NCI-H2171 treated with DMSO at 0.1 percent for 48 hours (cell line): Measurements from ENCODE around the gene LIMS1.
"Not testable (repeated sequence)": the region's sequence is repeated elsewhere in the genome, so short reads cannot be mapped to it uniquely, and the experiment has no call there.

Experiments
- DNase-seq: peaks from one replicate; lab custom pipeline; 2025; lab: John Stamatoyannopoulos, UW

LIMS1 gene

DNA sequence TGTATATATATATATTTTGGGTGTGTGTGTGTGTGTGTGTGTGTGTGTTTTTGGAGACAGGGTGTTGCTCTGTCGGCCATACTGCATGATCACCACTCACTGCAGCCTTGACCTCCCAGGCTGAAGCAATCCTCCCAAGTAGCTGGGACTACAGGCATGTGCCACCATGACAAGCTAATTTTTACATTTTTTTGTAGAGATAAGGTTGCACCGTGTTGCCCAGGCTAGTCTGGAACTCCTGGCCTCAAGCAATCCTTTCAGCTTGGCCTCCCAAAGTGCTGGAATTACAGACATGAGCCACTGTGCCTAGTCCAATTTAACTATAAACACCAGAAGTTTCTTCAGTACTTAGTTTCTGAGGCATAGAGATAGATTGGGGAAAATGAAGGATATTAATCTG is 18.3 kb downstream of the LIMS1 start:
- DNase-seq, result no peak

DNA sequence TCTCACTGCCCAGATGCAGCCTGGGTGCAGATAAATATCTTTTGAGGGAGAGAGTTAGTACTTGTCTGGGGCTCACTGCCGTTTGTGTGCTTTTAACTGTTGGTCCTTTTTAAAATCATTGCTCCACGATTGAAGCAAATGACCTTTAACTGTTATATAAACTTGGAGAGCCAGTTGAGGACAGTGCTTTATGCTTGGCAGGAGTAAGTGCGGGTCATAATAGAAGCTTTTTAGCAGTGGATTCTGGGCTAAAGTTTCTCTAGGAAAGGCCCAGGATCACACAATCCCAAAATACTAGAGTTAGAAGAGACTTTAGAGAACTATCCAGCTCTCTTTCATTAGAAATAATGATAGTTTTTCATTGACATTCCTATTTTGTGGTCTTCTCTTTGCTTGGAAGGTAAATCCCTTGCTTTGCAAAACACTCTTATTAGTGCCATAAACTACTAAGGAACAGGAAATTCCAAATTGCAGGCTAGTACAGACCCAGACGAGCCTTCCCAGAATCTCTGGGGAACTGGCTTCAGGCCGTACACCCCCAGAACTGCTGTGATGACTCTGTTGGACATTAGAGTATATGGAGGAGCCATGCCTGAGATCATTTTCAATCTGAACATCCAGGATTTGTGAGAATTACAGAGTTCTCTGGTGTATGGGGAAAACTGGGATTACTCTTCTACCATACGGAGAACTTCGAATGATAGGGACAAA is 19.1 kb downstream of the LIMS1 start:
- DNase-seq, result no peak

DNA sequence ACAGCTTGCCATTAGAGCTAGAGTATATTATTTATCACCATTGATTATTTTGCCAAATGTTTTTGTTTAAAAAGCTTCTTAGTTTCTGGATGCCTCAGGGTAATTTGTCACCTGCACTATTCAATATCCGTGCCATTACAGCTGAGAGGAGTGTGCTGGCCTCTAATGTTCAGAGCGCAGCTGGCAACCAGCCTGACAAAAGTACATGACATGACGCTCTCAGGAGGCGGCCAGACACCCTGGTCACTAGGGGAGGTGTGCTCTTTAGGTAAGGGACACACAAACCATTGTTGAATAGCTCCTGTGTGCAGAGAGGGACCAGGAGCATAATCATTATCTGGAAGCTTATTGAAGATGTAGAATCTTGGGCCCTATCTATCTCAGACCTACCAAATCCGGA is 20.3 kb downstream of the LIMS1 start:
- DNase-seq, result no peak

DNA sequence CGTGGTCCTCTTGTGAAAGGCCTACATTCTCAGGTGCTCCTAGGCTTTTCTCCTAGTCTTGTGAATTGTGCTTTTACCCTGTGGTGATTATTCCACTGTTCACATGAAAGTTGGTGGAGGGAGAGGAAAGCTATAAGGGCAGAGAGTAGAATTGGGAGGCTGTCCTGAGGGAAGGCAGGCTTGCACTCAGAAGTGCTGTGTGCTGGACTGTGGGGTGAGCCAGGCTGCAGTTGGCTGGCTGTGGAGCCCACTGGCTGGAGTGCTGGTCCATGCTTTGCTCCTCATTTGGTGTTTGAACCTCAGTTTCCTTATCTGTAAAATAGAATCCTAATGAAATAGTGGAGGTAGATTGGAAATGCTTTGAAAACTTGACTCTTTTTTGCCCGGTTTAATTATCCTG is 21.3 kb downstream of the LIMS1 start:
- no peak for DNase-seq

DNA sequence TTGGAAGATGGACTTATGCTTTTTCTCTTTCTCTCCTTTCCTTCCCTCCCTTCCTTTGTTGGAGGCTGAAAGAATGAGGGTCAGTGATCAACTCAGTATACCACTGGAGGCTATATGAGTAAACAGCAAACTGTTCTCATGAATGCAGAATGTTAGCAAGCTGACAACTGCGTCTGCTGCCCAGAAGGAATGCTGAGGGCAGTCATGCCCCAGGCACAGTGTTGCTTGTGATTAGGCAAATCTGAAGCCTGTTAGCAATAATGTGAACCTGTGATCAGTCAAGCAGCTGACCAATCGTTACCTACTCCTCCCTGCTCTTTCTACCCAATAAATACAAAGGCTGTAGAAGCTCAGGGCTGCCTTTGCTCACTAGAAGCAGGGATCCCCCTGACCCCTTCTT is 22.3 kb downstream of the LIMS1 start:
- not testable (repeated sequence) for DNase-seq

DNA sequence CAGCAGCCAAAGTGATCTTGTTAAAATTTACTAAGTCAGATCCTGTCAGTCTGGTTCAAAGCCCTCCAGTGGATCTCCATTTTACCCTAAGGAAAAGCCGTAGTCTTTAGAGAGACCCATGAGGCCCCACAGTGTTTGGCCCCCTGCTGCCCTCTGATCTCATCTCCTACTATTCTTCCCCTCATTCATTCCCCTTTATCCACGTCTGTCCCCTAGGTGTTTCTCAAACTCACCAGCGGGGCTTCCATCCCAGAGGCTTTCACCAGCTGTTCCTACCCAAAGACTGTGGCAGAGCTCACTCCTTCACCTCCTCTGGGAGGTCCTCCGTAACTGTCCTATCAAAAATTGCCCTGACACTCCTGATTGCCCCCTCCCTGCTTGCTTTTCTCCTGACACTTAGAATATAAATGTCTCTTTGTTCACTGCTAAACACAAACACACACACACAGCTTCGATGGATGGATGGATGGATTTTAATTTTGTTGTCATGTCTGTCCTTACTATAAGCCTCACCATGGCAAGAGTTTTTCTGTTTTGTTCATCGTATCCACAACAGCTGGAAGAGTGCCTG is 26.1 kb downstream of the LIMS1 start:
- DNase-seq, result no peak

DNA sequence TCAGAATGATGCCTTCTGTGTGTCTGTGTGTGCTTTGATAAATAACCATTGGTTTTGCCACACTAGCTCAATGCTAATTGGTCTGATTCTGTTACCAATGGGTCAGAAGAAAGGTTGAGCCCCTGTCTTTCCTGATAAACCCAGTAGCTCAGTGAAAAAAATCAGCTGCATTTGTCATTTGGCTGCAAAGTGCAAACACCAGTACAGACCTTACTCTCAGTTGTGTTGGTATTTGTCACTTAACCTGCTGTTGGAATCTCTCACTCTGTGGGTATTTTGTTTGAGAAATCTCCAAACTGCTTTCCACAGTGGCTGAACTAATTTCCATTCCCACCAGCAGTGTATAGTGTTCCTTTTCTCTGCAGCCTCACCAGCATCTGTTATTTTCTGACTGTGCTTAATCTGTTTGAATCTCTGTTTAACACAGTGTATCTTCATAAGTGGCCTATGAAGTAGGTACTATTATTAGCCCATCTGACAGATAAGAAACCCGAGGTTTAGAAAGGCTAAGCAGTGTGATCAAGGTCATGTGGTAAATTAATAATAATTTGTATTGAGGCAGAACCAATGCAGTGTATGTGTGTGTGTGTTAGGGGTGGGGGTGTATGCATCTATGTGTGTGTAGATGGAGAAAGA is 26.7 kb downstream of the LIMS1 start:
- no peak for DNase-seq

DNA sequence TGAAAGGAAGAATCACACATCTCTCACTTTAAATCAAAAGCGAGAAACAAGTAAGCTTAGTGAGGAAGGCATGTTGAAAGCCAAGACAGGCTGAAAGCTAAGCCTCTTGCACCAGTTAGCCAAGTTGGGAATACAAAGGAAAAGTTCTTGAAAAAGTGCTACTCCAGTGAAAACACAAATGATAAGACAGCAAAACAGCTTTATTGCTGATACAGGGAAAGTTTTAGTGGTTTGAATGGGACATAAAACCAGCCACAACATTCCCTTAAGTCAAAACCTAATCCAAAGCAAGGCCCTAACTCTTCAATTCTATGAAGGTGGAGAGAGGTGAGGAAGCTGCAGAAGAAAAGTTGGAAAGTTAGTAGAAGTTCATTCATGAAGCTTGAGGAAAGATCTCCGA is 28.0 kb downstream of the LIMS1 start:
- no peak for DNase-seq

DNA sequence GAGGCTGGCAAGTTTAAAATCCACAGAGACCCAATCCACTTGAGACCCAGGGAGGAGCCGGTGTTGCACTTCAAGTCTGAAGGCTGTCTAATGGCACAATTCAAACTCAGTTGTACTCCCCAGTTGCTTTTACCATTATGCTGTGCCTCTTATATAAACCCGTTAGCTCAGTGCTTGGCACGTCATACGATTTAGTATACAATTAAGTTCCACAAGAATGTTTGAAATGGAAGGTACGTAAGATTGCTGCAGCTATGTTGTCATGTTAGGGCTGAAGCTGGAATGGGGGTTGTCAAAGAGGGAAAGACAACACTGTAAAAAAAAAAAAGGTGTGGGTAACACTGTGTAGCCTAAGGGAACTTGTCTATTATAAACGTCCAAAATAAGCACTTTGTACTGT is 30.2 kb downstream of the LIMS1 start:
- DNase-seq, result no peak

DNA sequence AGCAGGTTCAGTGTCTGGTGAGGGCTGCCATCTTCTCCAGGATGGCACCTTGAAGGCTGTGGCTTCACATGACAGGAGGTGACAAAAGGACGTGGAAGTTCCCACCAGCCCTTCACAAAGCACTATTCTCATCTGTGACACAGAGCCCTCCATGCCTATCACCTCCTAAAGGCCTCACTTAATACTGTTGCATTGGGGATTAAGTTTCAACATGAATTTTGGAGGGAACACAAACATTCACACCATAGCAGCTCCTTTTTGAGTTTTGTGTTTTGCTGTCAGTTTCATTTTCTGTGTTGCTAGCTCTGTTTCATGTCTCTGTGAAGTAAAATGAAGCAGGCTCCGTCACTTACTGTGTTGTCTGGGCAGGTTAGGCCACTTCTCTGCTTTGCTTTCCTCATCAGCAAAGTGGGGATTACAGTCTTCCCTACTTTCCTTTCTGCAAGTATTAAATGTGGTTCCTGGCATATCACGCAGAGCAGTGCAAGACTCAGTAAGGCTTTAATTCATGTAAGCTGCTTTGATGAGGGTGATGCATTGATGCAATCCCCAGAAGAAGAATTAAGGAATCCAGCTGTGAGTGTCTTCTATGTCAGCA is 31.6 kb downstream of the LIMS1 start:
- DNase-seq, result no peak

DNA sequence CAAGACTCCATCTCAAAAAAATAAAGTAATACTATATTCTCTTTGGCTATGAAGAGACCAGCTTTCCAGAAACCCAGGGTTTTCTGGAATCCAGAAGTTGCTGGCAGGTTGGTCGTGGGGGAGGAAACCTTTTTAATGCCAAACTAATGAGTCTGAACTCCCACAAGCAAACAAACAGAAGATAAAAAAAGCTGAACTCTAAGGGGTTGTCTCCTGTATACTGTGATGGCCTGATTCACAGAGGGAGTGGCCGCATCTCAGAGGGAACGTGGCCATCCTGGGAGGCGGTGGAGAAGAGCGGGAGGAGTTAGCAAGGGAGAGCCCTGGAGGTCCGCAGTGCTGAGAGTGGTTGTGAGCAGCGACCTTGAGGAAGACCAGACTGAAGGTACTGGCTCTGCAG is 36.1 kb downstream of the LIMS1 start:
- DNase-seq, result no peak

DNA sequence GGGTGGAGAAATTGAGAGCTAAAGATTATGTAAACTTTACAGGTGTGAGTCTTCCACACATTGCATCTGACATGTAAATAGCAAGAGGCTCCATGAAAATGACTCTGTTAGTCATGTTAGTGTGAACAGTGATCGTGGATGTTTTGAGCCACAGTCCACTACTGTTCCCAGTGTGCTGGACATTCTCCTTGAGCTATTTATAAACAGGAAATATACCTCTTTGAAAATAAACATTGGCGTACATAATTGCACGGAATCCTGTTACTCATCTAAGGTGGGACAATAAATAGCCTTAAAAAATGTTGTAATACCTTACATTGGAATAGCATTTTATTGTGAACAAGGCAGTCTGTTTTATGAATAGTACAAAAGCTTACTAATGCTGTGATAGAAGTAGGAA is 37.0 kb downstream of the LIMS1 start:
- no peak for DNase-seq

DNA sequence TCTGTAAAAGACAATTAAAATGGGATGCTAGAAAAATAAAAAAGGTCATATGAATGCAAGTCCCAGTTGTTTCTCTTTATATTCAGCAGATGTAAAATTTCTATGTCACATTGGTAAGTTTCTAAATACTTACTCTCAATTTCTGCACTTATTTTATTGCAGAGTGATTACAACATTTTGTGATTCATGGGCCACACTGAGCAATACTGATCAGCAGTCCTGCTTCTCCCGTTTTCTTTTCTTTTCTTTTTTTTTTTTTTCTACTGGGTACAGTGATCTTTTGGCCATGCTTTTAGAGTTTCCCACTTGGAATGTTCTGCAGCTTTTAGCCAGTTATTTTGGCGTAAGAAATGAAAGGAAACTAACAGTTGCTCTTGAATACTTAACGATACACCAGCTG is 38.8 kb downstream of the LIMS1 start:
- DNase-seq, result no peak

DNA sequence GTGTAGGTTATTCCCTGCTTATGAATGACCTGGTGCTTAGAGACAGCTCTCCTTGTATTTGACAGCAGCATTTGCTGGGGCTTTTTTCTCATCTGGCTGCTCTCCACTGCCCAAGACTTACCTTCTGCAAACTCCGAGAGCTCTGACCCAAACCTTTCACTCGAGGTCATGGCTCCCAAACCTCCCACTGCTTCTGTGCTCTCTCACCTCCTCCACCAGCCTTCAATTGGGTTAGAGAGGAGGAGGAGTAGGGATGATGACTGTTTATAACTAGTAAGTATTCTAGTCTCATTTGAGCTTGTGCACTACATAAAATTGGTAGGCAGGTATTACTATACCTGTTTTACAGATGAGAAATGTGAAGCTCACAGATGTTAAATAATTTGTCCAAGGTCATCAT is 40.1 kb downstream of the LIMS1 start:
- DNase-seq, result no peak

DNA sequence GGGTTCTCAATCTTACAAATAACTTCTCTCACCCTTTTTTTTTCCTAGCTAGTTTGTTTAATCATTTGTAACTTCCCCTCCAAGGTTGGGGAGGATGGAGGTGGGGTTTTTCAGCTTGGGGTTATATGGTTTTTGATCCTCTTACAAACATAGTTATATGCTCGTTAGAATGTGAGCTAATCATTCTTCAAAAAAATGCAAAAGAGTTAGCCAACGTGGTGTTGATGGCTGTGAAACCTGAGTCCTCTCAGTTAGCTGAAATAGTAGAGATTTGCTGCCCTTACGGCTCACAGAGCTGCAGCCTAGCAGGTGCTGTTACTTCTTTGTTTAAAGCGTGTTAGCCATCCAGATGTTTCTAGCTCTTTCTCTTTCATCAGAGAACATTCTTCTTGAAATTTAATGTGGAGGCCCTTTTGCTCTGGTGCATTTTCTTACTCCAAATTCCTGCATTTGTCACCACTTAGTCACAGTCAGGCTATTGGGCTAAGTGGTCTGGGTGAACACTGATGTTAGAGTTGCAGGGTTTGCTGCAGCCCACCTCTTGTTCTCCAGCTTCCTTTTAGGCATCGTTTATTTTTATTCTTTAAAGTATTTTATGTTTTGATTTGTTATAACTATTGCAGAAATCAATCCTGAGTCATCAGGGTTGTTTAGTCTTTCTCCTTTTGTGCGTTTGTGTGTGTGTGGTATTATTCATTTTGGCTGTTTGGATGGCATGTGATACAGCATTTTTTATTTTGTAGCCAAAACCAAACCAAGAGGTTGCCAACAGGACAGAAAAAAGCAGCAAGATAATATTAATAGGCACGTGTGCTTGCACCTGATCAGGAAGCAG is 41.1 kb downstream of the LIMS1 start:
- DNase-seq, result peak; percentile 41

DNA sequence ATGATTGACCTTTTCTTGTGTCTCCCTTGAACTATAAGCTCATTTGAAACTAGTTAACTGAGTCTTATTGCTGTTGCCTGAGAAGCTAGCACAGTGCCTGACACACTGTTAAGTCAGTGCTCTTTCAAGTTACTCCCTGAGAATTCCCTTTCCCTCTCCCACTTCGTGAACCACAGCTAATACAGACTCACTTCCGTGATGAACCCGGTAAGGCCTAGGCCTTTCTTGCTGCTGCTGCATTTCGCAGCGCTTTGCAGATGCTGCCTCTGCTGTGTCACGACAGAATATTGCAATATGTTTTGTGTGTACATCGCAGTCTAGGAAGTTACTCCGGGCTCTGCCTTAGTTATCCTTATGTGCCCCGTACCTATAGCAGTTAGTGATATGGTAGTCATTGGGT is 42.8 kb downstream of the LIMS1 start:
- DNase-seq, result no peak

DNA sequence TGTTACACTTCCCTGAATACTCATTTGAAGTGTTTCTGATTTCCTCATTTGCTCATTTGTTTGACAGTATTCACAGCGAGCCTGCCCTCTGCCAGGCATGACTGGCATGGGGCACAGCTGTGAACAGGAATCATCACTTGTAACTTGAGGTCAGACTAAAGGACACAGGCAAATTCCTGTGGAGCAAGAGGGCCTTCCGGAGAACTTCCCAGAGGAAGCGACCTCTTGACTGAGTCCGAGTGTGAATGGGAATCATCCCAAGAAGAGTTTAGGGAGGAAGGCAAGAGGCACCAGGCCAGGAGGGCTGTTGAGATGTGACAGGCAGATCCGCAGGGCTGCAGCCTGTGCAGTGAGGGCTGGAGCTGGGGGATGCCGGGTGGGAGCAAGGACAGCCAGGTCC is 45.4 kb downstream of the LIMS1 start:
- DNase-seq, result no peak

DNA sequence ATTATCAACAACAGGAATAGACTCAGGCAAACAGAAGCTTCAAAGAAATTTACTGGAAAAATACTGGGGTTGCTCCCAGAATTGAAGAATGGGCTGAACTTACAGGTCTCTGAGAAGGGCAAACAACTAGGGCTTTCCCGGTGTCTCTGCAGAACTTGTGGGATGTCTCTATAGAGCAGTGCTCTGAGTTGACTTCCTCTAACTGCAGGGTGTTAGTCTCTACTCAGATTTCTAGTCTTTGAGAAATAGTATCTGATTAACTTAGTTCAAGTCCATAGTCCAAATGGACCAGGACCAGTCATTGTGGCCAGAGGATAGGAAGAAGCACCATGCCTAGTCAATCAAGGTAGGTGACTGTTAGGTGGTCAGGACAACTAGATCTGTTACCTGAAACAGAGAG is 45.8 kb downstream of the LIMS1 start:
- DNase-seq, result no peak

DNA sequence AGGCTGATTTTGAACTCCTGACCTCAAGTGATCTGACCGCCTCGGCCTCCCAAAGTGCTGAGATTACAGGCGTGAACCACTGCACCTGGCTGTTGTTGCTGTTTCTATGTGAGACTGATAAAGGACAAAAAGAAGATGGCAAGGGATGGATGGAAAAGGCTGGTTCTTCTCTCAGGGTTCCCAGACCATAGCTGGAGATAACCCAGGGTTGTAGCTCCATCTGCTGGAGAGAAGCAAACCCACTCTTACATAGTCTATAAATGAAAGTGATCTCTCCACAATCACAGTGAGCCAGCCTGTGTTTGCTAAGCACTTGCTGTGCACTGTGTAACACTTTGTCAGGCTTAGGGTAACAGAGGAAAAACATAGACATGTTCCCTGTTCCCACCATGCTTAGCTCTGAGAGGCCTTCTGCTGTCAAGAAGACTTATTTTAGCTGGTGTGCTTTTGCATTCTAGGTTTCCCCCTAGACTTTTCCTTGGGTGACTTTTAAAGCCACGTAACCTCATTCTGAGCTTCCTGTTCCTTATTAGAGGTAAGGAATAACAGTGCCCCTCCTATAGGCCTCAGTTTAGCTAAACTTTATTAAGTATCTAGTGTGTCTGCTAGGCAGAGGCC is 49.7 kb downstream of the LIMS1 start:
- peak; percentile 57 for DNase-seq

DNA sequence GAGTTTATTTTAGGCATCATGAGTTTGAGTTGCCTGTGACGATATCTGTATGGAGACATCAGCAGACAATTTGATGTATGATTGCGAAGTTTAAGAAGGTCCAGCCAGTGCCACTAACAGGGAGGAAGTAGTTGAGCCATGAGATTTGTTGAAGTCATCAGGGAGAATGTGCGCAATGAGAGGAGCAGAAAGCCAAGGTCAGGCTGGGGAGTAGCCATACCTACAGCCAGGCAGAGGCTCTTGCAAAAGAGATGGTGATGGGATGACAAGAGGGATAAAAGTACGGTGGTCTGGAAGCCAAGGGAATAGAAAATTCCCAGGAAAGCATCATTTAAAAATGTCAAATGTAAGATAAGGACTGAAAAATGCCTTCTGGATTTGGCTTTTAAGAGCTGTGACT is 51.2 kb downstream of the LIMS1 start:
- no peak for DNase-seq

DNA sequence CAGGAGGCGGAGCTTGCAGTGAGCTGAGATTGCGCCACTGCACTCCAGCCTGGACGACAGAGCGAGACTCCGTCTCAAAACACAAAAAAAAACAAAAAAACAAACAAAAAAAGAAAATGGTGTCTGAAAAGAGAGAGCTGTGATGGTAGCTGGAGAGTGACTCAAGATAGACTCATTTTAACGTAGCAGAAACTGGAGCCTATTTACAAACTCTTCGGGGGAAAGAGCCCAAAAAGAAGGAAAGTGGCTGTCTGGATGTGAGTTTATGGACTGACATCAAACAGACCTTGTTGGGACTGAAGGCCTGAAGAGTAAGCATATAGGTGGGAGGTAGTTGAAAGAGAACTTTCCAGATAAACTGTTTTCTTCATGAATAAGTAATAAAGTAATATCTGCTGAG is 51.8 kb downstream of the LIMS1 start:
- DNase-seq, result no peak

DNA sequence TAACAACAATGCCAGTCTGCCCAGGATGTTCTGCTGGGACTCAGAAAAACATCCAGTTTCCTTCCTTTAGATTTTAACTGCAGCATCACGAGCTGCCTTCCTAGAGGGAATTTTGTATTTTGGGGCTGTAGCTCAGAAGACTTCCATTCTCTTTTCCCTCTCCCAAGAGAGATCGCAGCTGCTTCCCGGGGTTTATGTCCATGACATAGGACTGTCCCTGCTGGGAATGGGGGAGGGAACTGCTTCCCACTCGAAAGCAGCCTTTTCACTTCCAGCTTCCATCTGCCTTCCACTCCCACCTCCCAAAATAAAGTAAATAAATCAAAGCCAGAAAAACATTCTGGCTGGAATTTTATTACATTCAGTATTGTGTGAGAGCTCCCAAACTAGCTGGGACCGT is 52.4 kb downstream of the LIMS1 start:
- DNase-seq, result no peak
